PC-9 (cell line): ENCODE results near the gene DUS2. TPM values are rescaled to one million over a fixed set of nuclear protein-coding genes. Genes with fewer than 3 reads are reported as not detected.
A peak's percentile ranks its signal among the peaks of the same experiment; 100 is the strongest.
"Not testable (repeated sequence)": the region's sequence is repeated elsewhere in the genome, so short reads cannot be mapped to it uniquely, and the experiment has no call there.

Experiments used
- BruUV-seq: library from RNA; stranded (reverse); fragments of 400-500 nt; replicated peaks from 2 replicates; lab custom pipeline; 2021; lab: Mats Ljungman, UMichigan
- CTCF ChIA-PET: fragments of 300-600 bp; sonication (Branson Sonifier 250); formaldehyde crosslinking; loops from one replicate; lab custom pipeline; 2022; ENCODE audit warnings: antibody characterized with exemption; lab: Charles Lee
- POLR2A ChIA-PET: fragments of 300-600 bp; sonication (Branson Sonifier 250); formaldehyde crosslinking; loops from one replicate; lab custom pipeline; 2022; ENCODE audit warnings: antibody characterized with exemption; ENCODE audit not compliant: unreplicated experiment; lab: Charles Lee
- DNase-seq, 2 experiments: peaks; one replicate each; pipeline versions ENCODE4 v3.0.0 to v3.0.0-alpha.2; 2015 to 2022; ENCODE audit warnings: mixed read lengths in 1 of 2
- H2AFZ ChIP-seq: fragments of 200-600 bp; sonication (generic); 2 replicates; pipeline ENCODE4 v1.8.1; 2017; ENCODE audit warnings: antibody characterized with exemption
- H3F3A ChIP-seq: fragments of 200-600 bp; sonication (generic); 2 replicates; pipeline ENCODE4 v1.8.1; 2017; ENCODE audit warnings: antibody characterized with exemption, mild to moderate bottlenecking, low read depth; ENCODE audit not compliant: insufficient read depth
- H3K27ac ChIP-seq: fragments of 200-600 bp; sonication (generic); 2 replicates; pipeline ENCODE4 v1.6.1; 2016; ENCODE audit warnings: mixed run types
- H3K27me3 ChIP-seq: fragments of 200-600 bp; sonication (generic); 2 replicates; pipeline ENCODE4 v1.6.1; 2016; ENCODE audit warnings: low read depth, mixed run types; ENCODE audit not compliant: insufficient read depth
- H3K36me3 ChIP-seq: fragments of 200-600 bp; sonication (generic); 2 replicates; pipeline ENCODE4 v1.6.1; 2016; ENCODE audit warnings: low read depth, mixed run types
- H3K4me1 ChIP-seq: fragments of 200-600 bp; sonication (generic); replicated peaks from 2 replicates; pipeline ENCODE4 v1.6.1; 2016; ENCODE audit warnings: mixed run types; ENCODE audit not compliant: insufficient read depth
- H3K4me2 ChIP-seq: fragments of 200-600 bp; sonication (generic); 2 replicates; pipeline ENCODE4 v1.6.1; 2017; ENCODE audit warnings: mixed run types
- H3K4me3 ChIP-seq: fragments of 200-600 bp; sonication (generic); 2 replicates; pipeline ENCODE4 v1.6.1; 2016; ENCODE audit warnings: mixed run types
- H3K79me2 ChIP-seq: fragments of 200-600 bp; sonication (generic); 2 replicates; pipeline ENCODE4 v1.6.1; 2017; ENCODE audit warnings: low read depth, mixed run types
- H3K9me2 ChIP-seq: fragments of 200-600 bp; sonication (generic); 2 replicates; pipeline ENCODE4 v1.8.1; 2017; ENCODE audit warnings: mild to moderate bottlenecking; ENCODE audit not compliant: insufficient read depth
- H3K9me3 ChIP-seq: fragments of 200-600 bp; sonication (generic); 2 replicates; pipeline ENCODE4 v1.8.1; 2016; ENCODE audit warnings: low read depth; ENCODE audit not compliant: insufficient read depth
- H4K20me1 ChIP-seq: fragments of 200-600 bp; sonication (generic); 2 replicates; pipeline ENCODE4 v1.8.1; 2017; ENCODE audit not compliant: insufficient read depth
- CTCF ChIP-seq: fragments of 200-600 bp; sonication (generic); conservative IDR thresholded peaks from 2 replicates; pipeline ENCODE4 v1.6.1; 2017; ENCODE audit warnings: mixed run types, antibody characterized with exemption, mild to moderate bottlenecking, moderate library complexity
- EZH2 ChIP-seq: fragments of 200-600 bp; sonication (generic); IDR thresholded peaks from 2 replicates; pipeline ENCODE4 v1.8.0; 2017; ENCODE audit warnings: antibody characterized with exemption, low read depth
- intact Hi-C: fragments of 100-400 bp; cut with micrococcal nuclease; formaldehyde crosslinking; loops from one replicate; pipeline ENCODE4 v1.10.0; 2022; ENCODE audit not compliant: unreplicated experiment
- total RNA-seq: library from RNA; stranded (reverse); gene quantifications from 2 replicates; pipeline ENCODE4 v1.2.3, GENCODE V29; 2021

The DUS2 gene
- total RNA-seq, 1 experiment from 2014 or later, result 29.7 TPM

- TF ChIP-seq CTCF, result no peak
- no peak for TF ChIP-seq EZH2
- intact Hi-C loops, result no loop called here
- H3K4me2 ChIP-seq, result peak overlapping the region; percentile 63
- ChIA-PET CTCF (no interaction called here), POLR2A (interaction anchor here (0.5 kb wide), 1 partner anchor 36 kb away, joined by 34 read pairs; no protein-coding TSS in a partner anchor)
- no peaks in the 10 kb centered on the region for H4K20me1 ChIP-seq
- peaks cover 20% of the 10 kb centered on the region for H3F3A ChIP-seq
- peak overlapping the region; percentile 71 for H3K27ac ChIP-seq
- H3K9me2 ChIP-seq, result no peaks in the 10 kb centered on the region
- H3K27me3 ChIP-seq, result no peaks in the 10 kb centered on the region
- no TSS peak for BruUV-seq
- H3K4me3 ChIP-seq, result no peak overlapping the region
- peak overlapping the region; percentile 69 for H2AFZ ChIP-seq
- DNase-seq, result no peak
- peaks cover 20% of the 10 kb centered on the region for H3K4me1 ChIP-seq
- no peaks in the 10 kb centered on the region for H3K79me2 ChIP-seq
- no peaks in the 10 kb centered on the region for H3K9me3 ChIP-seq
- no peaks in the 10 kb centered on the region for H3K36me3 ChIP-seq
These were observed 17.9 kb upstream of the DUS2 start for GRCh38 chr16:68005211-68005610.

GRCh38 chr16:68005786-68006286, 17.2 kb upstream of the DUS2 start:
- Histone ChIP-seq H3K4me3 (no peak overlapping the region), H3K36me3 (no peaks in the 10 kb centered on the region), H3K4me1 (peaks cover 20% of the 10 kb centered on the region), H3K9me3 (no peaks in the 10 kb centered on the region), H3K4me2 (peak overlapping the region; percentile 63), H3K79me2 (no peaks in the 10 kb centered on the region), H4K20me1 (no peaks in the 10 kb centered on the region), H3F3A (peaks cover 20% of the 10 kb centered on the region), H2AFZ (peak overlapping the region; percentile 69), H3K27ac (peak overlapping the region; percentile 71), H3K9me2 (no peaks in the 10 kb centered on the region), H3K27me3 (no peaks in the 10 kb centered on the region)
- DNase-seq, result peak; percentile 56 to 87
- no peak for TF ChIP-seq CTCF
- TF ChIP-seq EZH2, result no peak
- intact Hi-C loops, result no loop called here
- TSS peak; percentile 47 for BruUV-seq
- ChIA-PET CTCF (interaction anchor here (0.6 kb wide), 1 partner anchor 35 kb away, joined by 4 read pairs; no protein-coding TSS in a partner anchor), POLR2A (interaction anchor here (0.5 kb wide), 1 partner anchor 37 kb away, joined by 34 read pairs; no protein-coding TSS in a partner anchor)

- no peaks in the 10 kb centered on the region for H3K9me2 ChIP-seq
- H3K4me3 ChIP-seq, result no peak overlapping the region
- H3K27me3 ChIP-seq, result no peaks in the 10 kb centered on the region
- H3K4me1 ChIP-seq, result peaks cover 20% of the 10 kb centered on the region
- no peak overlapping the region for H3K27ac ChIP-seq
- intact Hi-C loops, result no loop called here
- no peak for TF ChIP-seq CTCF
- TF ChIP-seq EZH2, result no peak
- ChIA-PET POLR2A (no interaction called here), CTCF (no interaction called here)
- peaks cover 20% of the 10 kb centered on the region for H3F3A ChIP-seq
- no peak overlapping the region for H2AFZ ChIP-seq
- no TSS peak for BruUV-seq
- no peaks in the 10 kb centered on the region for H3K9me3 ChIP-seq
- no peaks in the 10 kb centered on the region for H3K79me2 ChIP-seq
- H3K36me3 ChIP-seq, result no peaks in the 10 kb centered on the region
- no peak for DNase-seq
- H4K20me1 ChIP-seq, result no peaks in the 10 kb centered on the region
- no peak overlapping the region for H3K4me2 ChIP-seq
These were observed 13.8 kb upstream of the DUS2 start for GRCh38 chr16:68009157-68009735.

- BruUV-seq, H3K79me2 ChIP-seq: not testable (repeated sequence)
These were observed 13.2 kb upstream of the DUS2 start for GRCh38 chr16:68009872-68010271.

More at GRCh38 chr16:68009872-68010271, 13.2 kb upstream of the DUS2 start:
- H3K4me3 ChIP-seq, H2AFZ ChIP-seq, H3K9me3 ChIP-seq, H3K9me2 ChIP-seq, H3K36me3 ChIP-seq, H3K4me2 ChIP-seq, CTCF ChIA-PET, DNase-seq, H4K20me1 ChIP-seq, H3K27ac ChIP-seq, intact Hi-C loops, H3K27me3 ChIP-seq: not testable (repeated sequence)
- Histone ChIP-seq H3K4me1 (peaks cover 17% of the 10 kb centered on the region), H3F3A (peaks cover 17% of the 10 kb centered on the region)
- POLR2A ChIA-PET, result interaction anchor here (0.5 kb wide), 1 partner anchor 30 kb away, joined by 5 read pairs; no protein-coding TSS in a partner anchor
